Activated B cell treated with CpG ODN at 0.5 μM for 24 hours (primary cell): ENCODE data around the gene SIGLEC14. TPM values are rescaled to one million over a fixed set of nuclear protein-coding genes. Genes with fewer than 3 reads are reported as not detected.

Source experiments
- ATAC-seq: fragments of 200-7000 bp; cut with Tn5 transposase; one replicate; pipeline ENCODE4 v1.10.0; 2021; ENCODE audit warnings: low read depth, mild to moderate bottlenecking, moderate library complexity
- CTCF ChIA-PET: fragments of 350-600 bp; sonication (Branson Sonifier 250); formaldehyde crosslinking; loops from one replicate; lab custom pipeline; 2021; ENCODE audit warnings: antibody characterized with exemption; lab: Charles Lee
- POLR2A ChIA-PET: fragments of 350-600 bp; sonication (Branson Sonifier 250); formaldehyde crosslinking; loops from one replicate; lab custom pipeline; 2021; ENCODE audit warnings: antibody characterized with exemption; lab: Charles Lee
- DNase-seq: peaks from one replicate; pipeline ENCODE4 v3.0.0; 2022
- H3K27ac Mint-ChIP-seq: one replicate; pipeline ENCODE4 v1.8.0; 2020; ENCODE audit warnings: mixed read lengths
- H3K27me3 Mint-ChIP-seq: one replicate; pipeline ENCODE4 v1.8.0; 2021; ENCODE audit warnings: mixed read lengths
- H3K36me3 Mint-ChIP-seq: one replicate; pipeline ENCODE4 v1.8.0; 2021; ENCODE audit warnings: low read depth, mixed read lengths
- H3K4me1 Mint-ChIP-seq: one replicate; pipeline ENCODE4 v1.8.0; 2021; ENCODE audit warnings: mixed read lengths
- H3K4me3 Mint-ChIP-seq: one replicate; pipeline ENCODE4 v1.8.0; 2020; ENCODE audit warnings: mild to moderate bottlenecking, mixed read lengths
- H3K9me3 Mint-ChIP-seq: one replicate; pipeline ENCODE4 v1.8.0; 2020; ENCODE audit warnings: mixed read lengths
- CTCF ChIP-seq: fragments of 200-600 bp; IDR thresholded peaks from one replicate; pipeline ENCODE4 v1.8.0; 2022; ENCODE audit warnings: antibody characterized with exemption, mild to moderate bottlenecking
- intact Hi-C: fragments of 100-400 bp; cut with micrococcal nuclease; formaldehyde crosslinking; loops from one replicate; pipeline ENCODE4 v1.15.1; 2024
- total RNA-seq: library from RNA; stranded (reverse); gene quantifications from 2 replicates; pipeline ENCODE4 v1.2.3, GENCODE V29; 2022

The SIGLEC14 gene
- total RNA-seq, 1 donor from 2014 or later: 12.8 TPM

GRCh38 chr19:51593969-51594773 is 52.5 kb downstream of the SIGLEC14 start:
- POLR2A ChIA-PET: interaction anchor here (0.6 to 1.3 kb wide), 9 partner anchors 9 to 1225 kb away, joined by 3 to 5 read pairs (median 3); partner anchors contain the start of genes SIGLEC10 and SIGLEC6
- peaks cover 27% of the 10 kb centered on the region for H3K4me1 Mint-ChIP-seq
- H3K27ac Mint-ChIP-seq: peak overlapping the region; percentile 90
- CTCF ChIA-PET: interaction anchor here (0.7 to 1.3 kb wide), 3 partner anchors 44 to 63 kb away, joined by 3 to 4 read pairs (median 3); no protein-coding TSS in a partner anchor
- H3K27me3 Mint-ChIP-seq: no peaks in the 10 kb centered on the region
- TF ChIP-seq CTCF: no peak
- peaks cover 13% of the 10 kb centered on the region for H3K36me3 Mint-ChIP-seq
- peak; percentile 93 for DNase-seq
- peak; percentile 100 for ATAC-seq
- peak overlapping the region; percentile 96 for H3K4me3 Mint-ChIP-seq
- no peaks in the 10 kb centered on the region for H3K9me3 Mint-ChIP-seq
- intact Hi-C loops: loop anchor here (1.0 kb wide), 3 partner anchors 13 to 486 kb away; partner anchors contain the start of genes CTU1 and ZNF175

GRCh38 chr19:51593138-51593890 is 53.3 kb downstream of the SIGLEC14 start:
- Mint-ChIP-seq H3K9me3 (peaks cover 3% of the 10 kb centered on the region), H3K27ac (no peak overlapping the region), H3K4me1 (peaks cover 26% of the 10 kb centered on the region), H3K4me3 (peak overlapping the region; percentile 96), H3K27me3 (no peaks in the 10 kb centered on the region), H3K36me3 (peaks cover 13% of the 10 kb centered on the region)
- ChIA-PET POLR2A (interaction anchor here (0.6 to 1.3 kb wide), 7 partner anchors 10 to 1224 kb away, joined by 3 to 5 read pairs (median 3); partner anchors contain the start of genes SIGLEC10 and SIGLEC6), CTCF (no interaction called here)
- no peak for DNase-seq
- ATAC-seq: no peak
- intact Hi-C loops: no loop called here
- no peak for TF ChIP-seq CTCF

Other genes starting within 250 kb of the SIGLEC14 start
- 50.3 and 52.2 TPM in 2 replicates for gene SIGLEC10, start 229.2 kb downstream of the SIGLEC14 start, total RNA-seq
- gene SIGLEC8, start 188.4 kb downstream of the SIGLEC14 start, total RNA-seq: not detected in 2 replicates
- gene CEACAM18, start 168.3 kb downstream of the SIGLEC14 start, total RNA-seq: not detected in 2 replicates
- gene SIGLEC12, start 145.0 kb downstream of the SIGLEC14 start, total RNA-seq: not detected in 2 replicates
- 16.4 and 28.7 TPM in 2 replicates for gene SIGLEC6, start 115.2 kb downstream of the SIGLEC14 start, total RNA-seq
- 20.6 and 23.6 TPM in 2 replicates for gene ZNF175, start 75.5 kb downstream of the SIGLEC14 start, total RNA-seq
- 0.22 TPM in 1 of 2 replicates, not detected in the other for gene SIGLEC5, start 16.4 kb downstream of the SIGLEC14 start, total RNA-seq
- 3.2 and 3.3 TPM in 2 replicates for gene SPACA6, start 46.5 kb upstream of the SIGLEC14 start, total RNA-seq
- not detected in 2 replicates for gene HAS1, start 77.2 kb upstream of the SIGLEC14 start, total RNA-seq
- gene FPR1, start 105.1 kb upstream of the SIGLEC14 start, total RNA-seq: 0.49 TPM in 1 of 2 replicates, not detected in the other
- gene FPR2, start 114.4 kb upstream of the SIGLEC14 start, total RNA-seq: 0.12 TPM in 1 of 2 replicates, not detected in the other
- gene FPR3, start 148.3 kb upstream of the SIGLEC14 start, total RNA-seq: 0.20 and 0.27 TPM in 2 replicates
- gene ZNF577, start 241.1 kb upstream of the SIGLEC14 start, total RNA-seq: 13.2 and 13.9 TPM in 2 replicates